SK-N-SH (cell line): ENCODE measurements around the gene VOPP1. TPM values are rescaled to one million over a fixed set of nuclear protein-coding genes. Genes with fewer than 3 reads are reported as not detected.

Experiments
- CTCF ChIA-PET: fragments of 300-600, 350-600 bp; formaldehyde crosslinking; extraction: SDS; loops from one replicate; lab custom pipeline; 2021; lab: Yijun Ruan, JAX
- POLR2A ChIA-PET: fragments of 350-600 bp; sonication (Branson Sonifier 250); formaldehyde crosslinking; extraction: SDS; loops from one replicate; lab custom pipeline; 2020; ENCODE audit warnings: antibody characterized with exemption, inconsistent platforms; lab: Yijun Ruan, JAX
- DNase-seq: peaks from one replicate; pipeline ENCODE4 v3.0.0; 2012
- H2AFZ ChIP-seq: fragments of 200-600 bp; sonication (generic); 2 replicates; pipeline ENCODE4 v1.8.1; 2016; ENCODE audit warnings: antibody characterized with exemption, mild to moderate bottlenecking, low read depth
- H3F3A ChIP-seq: fragments of 200-600 bp; sonication (generic); replicated peaks from 2 replicates; pipeline ENCODE3; 2016; ENCODE audit warnings: antibody characterized with exemption, mild to moderate bottlenecking; ENCODE audit not compliant: insufficient read depth
- H3K27ac ChIP-seq, 2 experiments: fragments of 200-500 bp in 1 of 2; fragments of 200-600 bp in 1 of 2; sonication (Bioruptor generic) in 1 of 2; sonication (generic), shearing (Covaris generic) in 1 of 2; 2 replicates each; pipeline versions ENCODE4 v1.5.1 to v1.6.1; 2014 to 2016; ENCODE audit warnings: low read depth in 2 of 2, inconsistent platforms in 1 of 2, low read length in 1 of 2, mild to moderate bottlenecking in 1 of 2, mixed read lengths in 1 of 2
- H3K27me3 ChIP-seq: fragments of 200-600 bp; sonication (generic), shearing (Covaris generic); 2 replicates; pipeline ENCODE4 v1.6.1; 2016; ENCODE audit warnings: mixed run types; ENCODE audit not compliant: insufficient read depth
- H3K36me3 ChIP-seq, 2 experiments: fragments of 200-500 bp in 1 of 2; fragments of 200-600 bp in 1 of 2; sonication (Bioruptor generic) in 1 of 2; sonication (generic) in 1 of 2; replicated peaks in 1 of 2; 2 replicates each; pipeline versions ENCODE3 to v1.5.1; 2014 to 2016; ENCODE audit warnings: low read length in 1 of 2, mild to moderate bottlenecking in 1 of 2; ENCODE audit not compliant: insufficient read depth in 2 of 2, control insufficient read depth in 1 of 2
- H3K4me1 ChIP-seq, 2 experiments: fragments of 200-500 bp in 1 of 2; fragments of 200-600 bp in 1 of 2; sonication (Bioruptor generic) in 1 of 2; sonication (generic), shearing (Covaris generic) in 1 of 2; 2 replicates each; pipeline versions ENCODE4 v1.5.1 to v1.6.1; 2014 to 2016; ENCODE audit warnings: low read depth in 1 of 2, low read length in 1 of 2, mixed run types in 1 of 2; ENCODE audit not compliant: insufficient read depth in 2 of 2, control insufficient read depth in 1 of 2
- H3K4me2 ChIP-seq: fragments of 200-600 bp; sonication (generic), shearing (Covaris generic); 2 replicates; pipeline ENCODE4 v1.6.1; 2017; ENCODE audit warnings: mixed run types
- H3K4me3 ChIP-seq, 2 experiments: fragments of 200-500 bp in 1 of 2; fragments of 200-600 bp in 1 of 2; sonication (Bioruptor generic) in 1 of 2; sonication (generic), shearing (Covaris generic) in 1 of 2; 2 replicates each; pipeline versions ENCODE4 v1.5.1 to v1.8.1; 2014 to 2016; ENCODE audit warnings: low read depth in 2 of 2, inconsistent platforms in 1 of 2, low read length in 1 of 2, mild to moderate bottlenecking in 1 of 2, mixed read lengths in 1 of 2, moderate library complexity in 1 of 2
- H3K79me2 ChIP-seq: fragments of 200-600 bp; sonication (generic); 2 replicates; pipeline ENCODE4 v1.8.1; 2017; ENCODE audit warnings: mild to moderate bottlenecking; ENCODE audit not compliant: insufficient read depth
- H3K9ac ChIP-seq: fragments of 200-600 bp; sonication (generic); 2 replicates; pipeline ENCODE4 v1.6.1; 2017; ENCODE audit warnings: mixed run types
- H3K9me2 ChIP-seq: fragments of 200-600 bp; sonication (generic); 2 replicates; pipeline ENCODE4 v1.6.1; 2017; ENCODE audit warnings: mixed run types
- H3K9me3 ChIP-seq: fragments of 200-600 bp; sonication (generic); 2 replicates; pipeline ENCODE4 v1.6.1; 2017; ENCODE audit warnings: mixed run types, mild to moderate bottlenecking, moderate library complexity
- H4K20me1 ChIP-seq: fragments of 200-600 bp; sonication (generic); 2 replicates; pipeline ENCODE4 v1.6.1; 2017; ENCODE audit warnings: mild to moderate bottlenecking, mixed run types; ENCODE audit not compliant: insufficient read depth
- EP300 ChIP-seq, 2 experiments: IDR thresholded peaks; 2 replicates each; pipeline versions ENCODE4 v1.4.0 to v1.6.1; 2012; ENCODE audit warnings: borderline replicate concordance in 1 of 2, low read depth in 1 of 2, low read length in 1 of 2
- EZH2phosphoT487 ChIP-seq: fragments of 200-600 bp; sonication (generic); IDR thresholded peaks from 2 replicates; pipeline ENCODE4 v1.6.1; 2017; ENCODE audit warnings: low read depth, mixed run types, mild to moderate bottlenecking, antibody characterized with exemption, moderate library complexity, borderline replicate concordance
- FOSL2 ChIP-seq: IDR thresholded peaks from 2 replicates; pipeline ENCODE4 v1.4.0; 2012; ENCODE audit warnings: low read depth, mild to moderate bottlenecking, moderate library complexity, borderline replicate concordance
- FOXJ3 ChIP-seq: sonication (generic); formaldehyde crosslinking; IDR thresholded peaks from 2 replicates; pipeline ENCODE4 v1.5.1; 2020; ENCODE audit warnings: mild to moderate bottlenecking, missing genetic modification reagents
- FOXM1 ChIP-seq: IDR thresholded peaks from 2 replicates; pipeline ENCODE4 v1.4.0; 2012; ENCODE audit warnings: low read depth, mild to moderate bottlenecking
- GATA2 ChIP-seq: sonication (generic); formaldehyde crosslinking; IDR thresholded peaks from 2 replicates; pipeline ENCODE4 v1.5.0; 2020; ENCODE audit warnings: mild to moderate bottlenecking, missing genetic modification reagents
- JUND ChIP-seq: IDR thresholded peaks from 2 replicates; pipeline ENCODE4 v1.4.0; 2012
- MEF2A ChIP-seq: IDR thresholded peaks from 2 replicates; pipeline ENCODE4 v1.4.0; 2012; ENCODE audit warnings: low read depth, borderline replicate concordance
- MXI1 ChIP-seq: IDR thresholded peaks from 2 replicates; pipeline ENCODE4 v1.6.1; 2012; ENCODE audit warnings: mild to moderate bottlenecking, low read depth, low read length, improper control_type of control experiment
- RXRA ChIP-seq: IDR thresholded peaks from 2 replicates; pipeline ENCODE4 v1.4.0; 2012; ENCODE audit warnings: low read depth, mild to moderate bottlenecking, borderline replicate concordance
- SIN3A ChIP-seq: IDR thresholded peaks from 2 replicates; pipeline ENCODE4 v1.6.1; 2012; ENCODE audit warnings: low read depth, mild to moderate bottlenecking, low read length, moderate library complexity, borderline replicate concordance
- TAF1 ChIP-seq: IDR thresholded peaks from 2 replicates; pipeline ENCODE4 v1.6.1; 2012; ENCODE audit warnings: low read depth, mild to moderate bottlenecking, low read length, moderate library complexity, borderline replicate concordance
- TCF12 ChIP-seq: IDR thresholded peaks from 2 replicates; pipeline ENCODE4 v1.4.0; 2012
- YY1 ChIP-seq: IDR thresholded peaks from 2 replicates; pipeline ENCODE4 v1.4.0; 2012; ENCODE audit warnings: low read depth, mild to moderate bottlenecking
- WGBS: methylation state at CpG from one replicate; pipeline ENCODE4 v1.1.6; 2017; ENCODE audit warnings: low lambda C conversion rate; 5-methylcytosine and 5-hydroxymethylcytosine counted together
- polyA plus RNA-seq, 3 experiments: library from polyadenylated mRNA; depleted of rRNA; stranded (reverse); fragments of >200 nt; gene quantifications; 2 replicates each; pipeline ENCODE4 v1.2.3, GENCODE V29; 2012
- TF ChIP-seq, protein P1 (sequence below): fragments of 150-350 bp; IDR thresholded peaks from 2 replicates; pipeline ENCODE4 v1.6.1; 2016; ENCODE audit warnings: mild to moderate bottlenecking, low read depth, low read length
- TF ChIP-seq, protein P2 (sequence below): IDR thresholded peaks from 2 replicates; pipeline ENCODE4 v1.4.0; 2012; ENCODE audit warnings: low read depth, borderline replicate concordance
- TF ChIP-seq, protein P3 (sequence below): IDR thresholded peaks from 2 replicates; pipeline ENCODE4 v1.6.1; 2012; ENCODE audit warnings: mild to moderate bottlenecking, low read depth, low read length, moderate library complexity

The VOPP1 gene
- polyA plus RNA-seq, 1 of the 3 experiments (the other 2 are of a cell fraction), result 69.5 TPM

DNA sequence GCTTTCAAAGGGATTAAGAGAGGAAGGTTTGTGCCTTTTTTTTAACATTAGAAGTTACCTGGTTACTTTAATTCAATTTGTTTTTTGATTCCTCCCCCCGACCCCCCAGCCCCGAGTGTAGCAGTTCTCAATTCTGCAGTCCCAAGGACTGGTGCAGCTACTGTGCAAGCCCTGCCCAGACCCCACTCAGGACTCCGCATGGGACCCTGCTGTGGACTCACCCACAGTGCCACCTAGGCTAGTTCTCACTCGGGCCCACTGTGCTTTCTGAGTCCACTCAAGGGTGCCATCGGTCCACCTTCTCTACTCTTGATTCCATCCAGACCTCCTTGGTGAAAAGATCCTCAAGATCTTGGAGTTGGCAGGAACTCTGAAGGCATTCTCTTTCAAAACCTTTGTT is 77.4 kb downstream of the VOPP1 start:
- H4K20me1 ChIP-seq, result peaks cover 24% of the 10 kb centered on the region
- 96% methylated on average over 5 of the region's 5 CpGs for WGBS
- H3F3A ChIP-seq, result no peaks in the 10 kb centered on the region
- H3K9ac ChIP-seq, result no peak overlapping the region
- H2AFZ ChIP-seq, result no peak overlapping the region
- peaks cover 0 to 12% of the 10 kb centered on the region in 2 experiments; a peak in 2 of 4 replicates for H3K4me1 ChIP-seq
- no peak overlapping the region for H3K27ac ChIP-seq
- H3K27me3 ChIP-seq, result no peaks in the 10 kb centered on the region
- no peak for DNase-seq
- ChIA-PET CTCF (interaction anchor here (1.0 to 2.1 kb wide), 2 partner anchors 26 to 61 kb away, joined by 3 to 6 read pairs; no protein-coding TSS in a partner anchor), POLR2A (no interaction called here)
- H3K4me3 ChIP-seq, result no peak overlapping the region
- peaks cover 34% of the 10 kb centered on the region for H3K79me2 ChIP-seq
- H3K4me2 ChIP-seq, result no peak overlapping the region
- no peaks in the 10 kb centered on the region for H3K9me2 ChIP-seq
- no peak for TF ChIP-seq SIN3A
- TF ChIP-seq MEF2A, result no peak
- no peak for TF ChIP-seq EP300 (IDR thresholded peaks at IDR 0.05; ENCODE audit: borderline replicate concordance in 1 of 2, low read depth in 1 of 2, low read length in 1 of 2)
- TF ChIP-seq, protein P1, sequence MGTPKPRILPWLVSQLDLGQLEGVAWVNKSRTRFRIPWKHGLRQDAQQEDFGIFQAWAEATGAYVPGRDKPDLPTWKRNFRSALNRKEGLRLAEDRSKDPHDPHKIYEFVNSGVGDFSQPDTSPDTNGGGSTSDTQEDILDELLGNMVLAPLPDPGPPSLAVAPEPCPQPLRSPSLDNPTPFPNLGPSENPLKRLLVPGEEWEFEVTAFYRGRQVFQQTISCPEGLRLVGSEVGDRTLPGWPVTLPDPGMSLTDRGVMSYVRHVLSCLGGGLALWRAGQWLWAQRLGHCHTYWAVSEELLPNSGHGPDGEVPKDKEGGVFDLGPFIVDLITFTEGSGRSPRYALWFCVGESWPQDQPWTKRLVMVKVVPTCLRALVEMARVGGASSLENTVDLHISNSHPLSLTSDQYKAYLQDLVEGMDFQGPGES, result no peak
- TF ChIP-seq GATA2, result no peak
- no peak for TF ChIP-seq FOSL2
- H3K36me3 ChIP-seq, result peaks cover 34 to 56% of the 10 kb centered on the region in 2 experiments
- no peaks in the 10 kb centered on the region for H3K9me3 ChIP-seq

DNA sequence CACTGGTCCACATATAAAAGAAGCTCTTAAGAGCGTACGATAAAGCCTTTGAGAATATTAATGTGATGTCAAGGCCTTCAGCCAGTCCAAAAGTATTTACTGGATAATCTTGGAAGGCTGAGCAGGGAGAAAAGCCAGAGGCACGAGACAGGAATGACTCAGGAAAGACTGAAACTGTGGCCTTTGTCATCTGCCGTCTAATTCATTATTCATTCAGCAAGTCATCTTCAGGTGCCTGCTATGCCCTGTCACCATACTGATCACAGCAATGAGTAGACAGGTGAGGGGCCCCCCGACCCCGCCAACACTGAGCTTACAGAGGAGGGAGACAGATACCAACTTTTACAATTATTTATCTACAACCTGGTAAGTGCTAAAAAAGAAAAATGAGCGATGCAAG is 78.9 kb downstream of the VOPP1 start:
- H3K79me2 ChIP-seq, result peaks cover 22% of the 10 kb centered on the region; the same call in 1 of the 2 replicates
- WGBS, result 90% methylated on average over 7 of the region's 7 CpGs
- no peaks in the 10 kb centered on the region for H3F3A ChIP-seq
- POLR2A ChIA-PET, result no interaction called here
- no peaks in the 10 kb centered on the region for H3K9me2 ChIP-seq
- H3K9me3 ChIP-seq, result no peaks in the 10 kb centered on the region
- no peak for DNase-seq
- H2AFZ ChIP-seq, result no peak overlapping the region
- no peak overlapping the region for H3K4me2 ChIP-seq
- H3K36me3 ChIP-seq, result peaks cover 34 to 69% of the 10 kb centered on the region in 2 experiments
- no peak overlapping the region for H3K9ac ChIP-seq
- H4K20me1 ChIP-seq, result peaks cover 8% of the 10 kb centered on the region; the same call in 1 of the 2 replicates
- H3K4me1 ChIP-seq, result peaks cover 0 to 27% of the 10 kb centered on the region in 2 experiments; a peak in 2 of 4 replicates
- TF ChIP-seq MXI1 (no peak), YY1 (no peak), TCF12 (no peak), RXRA (no peak), EZH2phosphoT487 (no peak), FOXM1 (no peak), FOXJ3 (CRISPR knock-in tag) (no peak), TAF1 (no peak), JUND (no peak)
- TF ChIP-seq, protein P2, sequence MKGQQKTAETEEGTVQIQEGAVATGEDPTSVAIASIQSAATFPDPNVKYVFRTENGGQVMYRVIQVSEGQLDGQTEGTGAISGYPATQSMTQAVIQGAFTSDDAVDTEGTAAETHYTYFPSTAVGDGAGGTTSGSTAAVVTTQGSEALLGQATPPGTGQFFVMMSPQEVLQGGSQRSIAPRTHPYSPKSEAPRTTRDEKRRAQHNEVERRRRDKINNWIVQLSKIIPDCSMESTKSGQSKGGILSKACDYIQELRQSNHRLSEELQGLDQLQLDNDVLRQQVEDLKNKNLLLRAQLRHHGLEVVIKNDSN, result no peak
- TF ChIP-seq, protein P3, sequence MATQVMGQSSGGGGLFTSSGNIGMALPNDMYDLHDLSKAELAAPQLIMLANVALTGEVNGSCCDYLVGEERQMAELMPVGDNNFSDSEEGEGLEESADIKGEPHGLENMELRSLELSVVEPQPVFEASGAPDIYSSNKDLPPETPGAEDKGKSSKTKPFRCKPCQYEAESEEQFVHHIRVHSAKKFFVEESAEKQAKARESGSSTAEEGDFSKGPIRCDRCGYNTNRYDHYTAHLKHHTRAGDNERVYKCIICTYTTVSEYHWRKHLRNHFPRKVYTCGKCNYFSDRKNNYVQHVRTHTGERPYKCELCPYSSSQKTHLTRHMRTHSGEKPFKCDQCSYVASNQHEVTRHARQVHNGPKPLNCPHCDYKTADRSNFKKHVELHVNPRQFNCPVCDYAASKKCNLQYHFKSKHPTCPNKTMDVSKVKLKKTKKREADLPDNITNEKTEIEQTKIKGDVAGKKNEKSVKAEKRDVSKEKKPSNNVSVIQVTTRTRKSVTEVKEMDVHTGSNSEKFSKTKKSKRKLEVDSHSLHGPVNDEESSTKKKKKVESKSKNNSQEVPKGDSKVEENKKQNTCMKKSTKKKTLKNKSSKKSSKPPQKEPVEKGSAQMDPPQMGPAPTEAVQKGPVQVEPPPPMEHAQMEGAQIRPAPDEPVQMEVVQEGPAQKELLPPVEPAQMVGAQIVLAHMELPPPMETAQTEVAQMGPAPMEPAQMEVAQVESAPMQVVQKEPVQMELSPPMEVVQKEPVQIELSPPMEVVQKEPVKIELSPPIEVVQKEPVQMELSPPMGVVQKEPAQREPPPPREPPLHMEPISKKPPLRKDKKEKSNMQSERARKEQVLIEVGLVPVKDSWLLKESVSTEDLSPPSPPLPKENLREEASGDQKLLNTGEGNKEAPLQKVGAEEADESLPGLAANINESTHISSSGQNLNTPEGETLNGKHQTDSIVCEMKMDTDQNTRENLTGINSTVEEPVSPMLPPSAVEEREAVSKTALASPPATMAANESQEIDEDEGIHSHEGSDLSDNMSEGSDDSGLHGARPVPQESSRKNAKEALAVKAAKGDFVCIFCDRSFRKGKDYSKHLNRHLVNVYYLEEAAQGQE, result no peak
- TF ChIP-seq, all 33 proteins: peak for 0
- H3K27ac ChIP-seq, result no peak overlapping the region
- H3K4me3 ChIP-seq, result no peak overlapping the region
- no peaks in the 10 kb centered on the region for H3K27me3 ChIP-seq
- CTCF ChIA-PET, result interaction anchor here (0.9 kb wide), 2 partner anchors 14 to 51 kb away, joined by 3 read pairs; no protein-coding TSS in a partner anchor
